Keratinocyte (primary cell): ENCODE data around the gene SVIP.

Experiments
- EZH2 ChIP-seq: IDR thresholded peaks from one replicate; pipeline ENCODE4 v1.6.1; 2012; ENCODE audit warnings: inconsistent platforms, mild to moderate bottlenecking, low read length, moderate library complexity
- TF ChIP-seq, protein P1 (sequence below), 3 experiments: IDR thresholded peaks in 1 of 3; conservative IDR thresholded peaks in 1 of 3; optimal IDR thresholded peaks in 1 of 3; 2 replicates in 2 of 3; 3 replicates in 1 of 3; pipeline versions ENCODE3 to v1.5.1; 2011; ENCODE audit warnings: low read length in 3 of 3, mild to moderate bottlenecking in 3 of 3, moderate library complexity in 2 of 3, control low read depth in 1 of 3, inconsistent platforms in 1 of 3; ENCODE audit not compliant: insufficient read depth in 2 of 3; ENCODE audit errors: extremely low read depth in 1 of 3

DNA sequence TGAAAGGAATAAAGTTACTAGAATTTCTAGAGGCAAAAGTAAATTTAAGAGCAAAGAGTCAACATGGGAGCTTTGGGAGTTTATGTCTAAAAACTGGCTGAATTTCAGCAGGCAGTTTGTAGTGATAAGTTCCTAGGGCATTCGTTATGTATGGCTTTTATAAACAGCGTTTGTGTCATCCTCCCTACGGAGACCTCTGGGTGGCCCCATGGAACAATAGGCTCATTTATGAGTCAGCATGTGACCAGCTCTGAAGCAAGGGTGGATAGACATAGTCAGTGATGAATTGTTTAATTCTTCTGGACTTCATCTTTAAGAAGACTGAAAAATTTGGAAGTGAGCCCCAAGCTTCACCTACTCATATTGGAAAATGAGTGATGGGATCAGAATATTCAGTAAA, 37.1 kb downstream of the SVIP start:
- TF ChIP-seq, protein P1, sequence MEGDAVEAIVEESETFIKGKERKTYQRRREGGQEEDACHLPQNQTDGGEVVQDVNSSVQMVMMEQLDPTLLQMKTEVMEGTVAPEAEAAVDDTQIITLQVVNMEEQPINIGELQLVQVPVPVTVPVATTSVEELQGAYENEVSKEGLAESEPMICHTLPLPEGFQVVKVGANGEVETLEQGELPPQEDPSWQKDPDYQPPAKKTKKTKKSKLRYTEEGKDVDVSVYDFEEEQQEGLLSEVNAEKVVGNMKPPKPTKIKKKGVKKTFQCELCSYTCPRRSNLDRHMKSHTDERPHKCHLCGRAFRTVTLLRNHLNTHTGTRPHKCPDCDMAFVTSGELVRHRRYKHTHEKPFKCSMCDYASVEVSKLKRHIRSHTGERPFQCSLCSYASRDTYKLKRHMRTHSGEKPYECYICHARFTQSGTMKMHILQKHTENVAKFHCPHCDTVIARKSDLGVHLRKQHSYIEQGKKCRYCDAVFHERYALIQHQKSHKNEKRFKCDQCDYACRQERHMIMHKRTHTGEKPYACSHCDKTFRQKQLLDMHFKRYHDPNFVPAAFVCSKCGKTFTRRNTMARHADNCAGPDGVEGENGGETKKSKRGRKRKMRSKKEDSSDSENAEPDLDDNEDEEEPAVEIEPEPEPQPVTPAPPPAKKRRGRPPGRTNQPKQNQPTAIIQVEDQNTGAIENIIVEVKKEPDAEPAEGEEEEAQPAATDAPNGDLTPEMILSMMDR (optimal IDR thresholded peaks at IDR 0.05 in 1 of 3, IDR thresholded peaks at IDR 0.05 in 1 of 3, conservative IDR thresholded peaks at IDR 0.05 in 1 of 3; ENCODE audit: extremely low read depth in 1 of 3, insufficient read depth in 2 of 3, low read length in 3 of 3) = no peak
- TF ChIP-seq EZH2 = no peak
